Sigmoid colon (tissue), 4 donors: ENCODE data around the gene NUCB1.

ENCODE experiments used
- CTCF ChIP-seq, 4 experiments: fragments of 450-650 bp in 3 of 4; fragments of 200-600 bp in 1 of 4; IDR thresholded peaks; one replicate each; pipeline ENCODE4 v1.5.1; 2016 to 2019; ENCODE audit warnings: antibody characterized with exemption in 4 of 4, mild to moderate bottlenecking in 3 of 4, moderate library complexity in 2 of 4
- POLR2A ChIP-seq, 2 donors: fragments of 450-650 bp; IDR thresholded peaks; one replicate each; pipeline ENCODE4 v1.6.1; 2016; ENCODE audit warnings: antibody characterized with exemption in 2 of 2, mild to moderate bottlenecking in 2 of 2, moderate library complexity in 2 of 2
- POLR2AphosphoS5 ChIP-seq, 4 donors: sonication (generic); formaldehyde crosslinking; IDR thresholded peaks; one replicate each; pipeline ENCODE4 v1.6.1; 2017; ENCODE audit warnings: antibody characterized with exemption in 4 of 4

GRCh38 chr19:48879025-48879637, 21.0 kb upstream of the NUCB1 start:
- TF ChIP-seq CTCF (IDR thresholded peaks at IDR 0.05) (no peak), POLR2A (IDR thresholded peaks at IDR 0.05) (no peak), POLR2AphosphoS5 (IDR thresholded peaks at IDR 0.05) (no peak)
